Activated T-cell treated with anti-CD3 and anti-CD28 coated beads, Interleukin-2, amount 50 U/mL, for 1 hour (primary cell): ENCODE measurements around the gene PGK1.
"Not testable (repeated sequence)": the region's sequence is repeated elsewhere in the genome, so short reads cannot be mapped to it uniquely, and the experiment has no call there.

Experiments
- DNase-seq: peaks from one replicate; pipeline ENCODE4 v3.0.0-alpha.2; 2020

The PGK1 gene

DNA sequence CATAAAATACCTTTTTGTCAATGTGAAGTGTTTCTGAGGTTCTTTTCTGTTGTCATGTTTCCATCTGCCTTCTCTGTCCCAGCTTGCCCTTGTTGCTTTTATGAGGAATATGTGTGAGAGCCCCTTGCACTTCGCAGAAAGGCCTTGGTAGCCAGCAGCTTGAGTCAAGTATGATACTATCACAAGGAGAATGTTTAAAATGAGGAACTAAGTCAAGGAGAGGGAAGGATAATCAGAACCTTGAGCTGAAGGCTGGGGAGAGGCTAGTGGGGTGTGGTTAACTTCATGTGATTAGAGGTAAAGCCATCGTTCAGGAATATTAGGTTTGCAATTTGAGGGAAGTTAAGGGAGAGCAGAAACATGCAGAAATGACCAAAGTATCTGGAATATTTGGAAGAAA is 12.7 kb downstream of the PGK1 start:
- no peak for DNase-seq

DNA sequence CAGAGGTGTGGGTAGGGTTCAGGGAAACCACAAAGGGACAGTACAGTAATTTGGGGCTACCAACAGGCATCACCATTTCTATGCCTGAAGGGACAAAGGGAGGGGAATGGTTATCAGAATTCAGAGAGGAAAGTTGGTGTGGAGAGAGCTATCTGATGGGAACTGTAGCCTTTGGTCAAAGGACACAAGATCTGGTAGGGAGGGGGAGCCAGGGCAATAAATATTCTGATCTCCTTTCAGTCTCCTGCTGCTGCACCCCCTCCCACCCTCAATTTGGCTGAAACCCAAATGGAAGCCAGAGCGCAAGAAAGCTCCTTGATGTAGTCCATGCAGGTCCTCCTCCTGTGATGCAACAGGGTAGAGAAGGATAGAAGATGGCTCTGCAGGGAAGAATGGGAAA is 14.6 kb downstream of the PGK1 start:
- DNase-seq: no peak

DNA sequence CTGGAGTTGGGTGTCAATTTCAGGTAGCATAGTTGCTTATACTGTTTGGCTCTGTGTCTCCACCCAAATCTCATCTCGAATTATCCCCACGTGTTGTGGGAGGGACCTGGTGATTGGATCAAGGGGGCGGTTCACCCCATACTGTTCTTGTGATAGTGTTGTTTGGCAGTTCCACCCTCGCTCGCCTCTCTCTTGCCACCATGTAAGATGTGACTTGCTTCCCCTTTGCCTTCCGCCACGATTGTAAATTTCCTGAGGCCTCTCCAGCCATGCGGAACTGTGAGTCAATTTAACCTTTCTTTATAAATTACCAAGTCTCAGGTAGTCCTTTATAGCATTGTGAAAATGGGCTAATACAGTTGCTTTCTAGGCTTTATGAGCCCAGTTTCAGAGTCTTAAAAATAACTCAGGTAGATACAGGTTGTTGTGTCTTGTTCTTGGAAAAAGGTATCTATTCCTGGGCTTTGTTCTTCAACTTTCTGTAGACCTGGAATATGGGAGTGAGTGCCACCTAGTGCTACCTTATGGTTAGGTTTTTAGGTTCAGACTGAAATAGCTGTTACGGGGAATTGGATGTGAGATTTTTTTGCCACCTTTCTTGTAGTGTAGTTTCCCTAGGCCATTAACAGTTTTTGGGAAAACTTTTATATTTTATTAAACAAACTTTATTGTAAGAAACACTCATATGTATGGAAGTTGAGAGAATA is 15.6 kb downstream of the PGK1 start:
- DNase-seq: no peak

DNA sequence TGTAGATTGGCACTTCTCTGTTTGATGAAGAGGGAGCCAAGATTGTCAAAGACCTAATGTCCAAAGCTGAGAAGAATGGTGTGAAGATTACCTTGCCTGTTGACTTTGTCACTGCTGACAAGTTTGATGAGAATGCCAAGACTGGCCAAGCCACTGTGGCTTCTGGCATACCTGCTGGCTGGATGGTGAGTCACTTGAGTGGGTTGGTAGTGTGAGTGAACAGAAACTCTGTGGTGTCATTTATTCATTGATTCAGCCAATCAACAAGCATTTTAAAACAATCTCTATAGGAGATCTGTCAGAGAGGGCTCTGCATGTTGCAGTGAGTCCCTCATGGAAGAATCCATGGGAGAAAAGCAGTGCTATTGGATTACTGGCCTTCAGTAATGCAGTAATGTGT is 19.1 kb downstream of the PGK1 start:
- DNase-seq: no peak

DNA sequence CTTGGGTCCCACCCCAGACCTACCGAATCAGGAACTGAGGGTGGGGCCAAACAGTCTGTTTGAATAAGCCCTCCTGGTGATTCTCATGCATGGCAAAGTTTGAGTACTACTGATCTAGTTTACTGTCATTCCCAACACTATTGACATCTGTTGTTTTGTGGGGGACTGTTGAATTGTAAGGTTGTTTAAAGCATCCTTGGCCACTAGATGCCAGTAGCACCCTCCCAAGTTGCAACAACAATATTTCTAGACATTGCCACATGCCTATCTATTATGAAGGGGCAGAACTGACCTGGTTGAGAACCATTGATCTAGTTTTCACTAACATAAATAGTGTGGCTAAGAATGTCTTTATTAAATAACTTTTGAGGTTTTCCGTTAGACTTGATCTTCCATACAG is 20.3 kb downstream of the PGK1 start:
- DNase-seq: no peak

DNA sequence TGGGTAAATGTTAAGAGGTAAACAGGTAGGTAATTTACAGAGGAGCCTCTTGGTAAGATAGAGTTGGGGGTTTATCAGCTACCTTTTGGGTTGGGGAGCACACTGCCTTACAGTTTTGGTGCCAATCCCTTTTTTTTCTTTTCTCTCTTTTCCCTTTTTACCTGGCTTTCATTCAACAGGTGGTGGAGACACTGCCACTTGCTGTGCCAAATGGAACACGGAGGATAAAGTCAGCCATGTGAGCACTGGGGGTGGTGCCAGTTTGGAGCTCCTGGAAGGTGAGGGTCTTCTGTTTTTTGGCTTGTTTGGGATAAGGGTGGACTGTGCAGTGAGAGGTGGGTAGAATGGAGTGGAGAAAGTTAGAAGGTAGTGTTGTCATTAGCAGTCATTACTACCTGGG is 21.1 kb downstream of the PGK1 start:
- DNase-seq: no peak

DNA sequence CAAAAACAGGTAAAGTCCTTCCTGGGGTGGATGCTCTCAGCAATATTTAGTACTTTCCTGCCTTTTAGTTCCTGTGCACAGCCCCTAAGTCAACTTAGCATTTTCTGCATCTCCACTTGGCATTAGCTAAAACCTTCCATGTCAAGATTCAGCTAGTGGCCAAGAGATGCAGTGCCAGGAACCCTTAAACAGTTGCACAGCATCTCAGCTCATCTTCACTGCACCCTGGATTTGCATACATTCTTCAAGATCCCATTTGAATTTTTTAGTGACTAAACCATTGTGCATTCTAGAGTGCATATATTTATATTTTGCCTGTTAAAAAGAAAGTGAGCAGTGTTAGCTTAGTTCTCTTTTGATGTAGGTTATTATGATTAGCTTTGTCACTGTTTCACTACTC is 21.7 kb downstream of the PGK1 start:
- DNase-seq: not testable (repeated sequence)

DNA sequence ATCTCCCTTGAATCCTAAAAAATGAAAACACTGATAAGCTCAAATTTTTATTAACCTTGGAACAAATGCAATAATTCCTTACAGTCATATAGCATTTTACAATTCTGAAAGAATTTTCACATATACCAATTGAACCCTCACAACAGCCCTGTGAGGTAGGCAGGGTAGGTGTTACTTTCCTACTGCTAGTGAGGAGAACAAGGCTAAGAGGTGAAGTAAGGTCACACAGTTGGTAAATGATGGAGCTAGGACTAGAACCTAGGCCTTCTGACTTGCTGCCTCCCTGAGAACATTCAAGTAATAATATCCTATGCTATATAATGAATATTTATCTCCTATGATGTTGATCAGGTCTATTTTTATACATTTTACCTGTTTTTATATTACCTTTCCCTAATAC is 25.7 kb downstream of the PGK1 start:
- no peak for DNase-seq

DNA sequence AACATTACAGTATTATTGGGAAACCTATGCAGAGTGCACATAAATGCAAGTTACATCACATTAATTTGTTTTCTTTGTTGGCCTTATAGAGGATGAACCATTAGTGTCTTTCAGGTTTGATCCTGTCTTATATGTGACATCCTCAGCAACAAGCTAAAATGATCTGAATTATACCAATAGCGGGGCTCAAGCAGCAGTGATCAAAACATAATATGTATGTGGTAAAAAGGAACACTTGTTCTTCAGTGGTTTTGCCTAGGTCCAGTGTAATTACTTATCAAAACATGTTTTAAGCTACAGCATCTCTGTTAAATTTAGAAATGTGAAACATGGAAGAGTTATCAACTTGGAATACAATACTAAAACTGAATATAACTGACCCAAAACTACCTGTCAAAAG is 26.3 kb downstream of the PGK1 start:
- no peak for DNase-seq

DNA sequence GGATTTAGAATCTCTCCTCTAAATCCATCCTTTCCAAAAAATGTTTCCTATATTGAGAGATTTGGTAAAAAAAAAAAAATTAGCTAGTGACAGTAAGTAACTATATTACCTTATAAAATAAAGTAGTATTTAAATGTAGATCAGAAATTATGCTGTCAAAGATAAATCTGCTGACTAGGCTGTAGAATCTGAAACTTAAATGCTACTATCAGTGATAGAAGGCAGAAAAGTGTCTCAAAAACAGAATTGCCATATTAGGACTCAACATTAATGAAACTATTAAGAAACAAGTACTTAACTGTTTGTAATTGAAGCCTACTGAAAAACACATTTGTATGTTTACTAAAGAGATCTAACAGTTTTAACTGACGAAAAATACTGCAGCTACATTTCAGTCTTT is 27.1 kb downstream of the PGK1 start:
- no peak for DNase-seq

DNA sequence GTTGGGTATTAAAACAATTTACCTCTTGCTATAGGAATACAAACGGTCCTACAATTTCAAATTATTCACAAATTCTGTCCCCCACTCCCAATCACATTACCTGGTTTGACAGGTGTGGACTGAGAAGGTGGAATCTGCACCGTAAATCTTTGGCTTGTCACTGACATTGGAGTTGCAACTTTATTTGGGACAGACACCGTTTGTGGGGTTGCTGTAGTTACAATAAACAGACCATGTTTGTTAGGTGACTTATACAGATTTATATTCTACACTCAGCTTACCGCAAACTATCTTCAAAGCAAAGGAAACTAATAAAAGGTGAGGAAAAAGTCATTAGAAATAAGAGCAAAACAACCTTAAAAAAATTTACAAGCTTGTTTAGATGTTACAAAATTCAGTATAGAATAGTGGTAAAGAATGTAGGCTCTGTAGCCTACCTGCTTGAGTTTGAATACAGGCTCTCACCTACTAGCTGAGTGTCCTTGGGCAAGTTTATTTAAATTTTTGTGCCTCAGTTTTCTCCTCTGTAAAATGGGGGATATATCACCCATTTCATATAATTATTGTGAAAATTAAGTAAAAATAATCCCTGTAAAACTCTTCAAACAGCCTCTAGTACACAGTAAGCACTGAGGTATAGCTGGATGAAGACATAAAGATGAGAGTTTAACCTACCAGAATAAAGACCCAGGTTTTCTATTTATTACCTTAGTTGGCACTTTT is 29.4 kb downstream of the PGK1 start:
- no peak for DNase-seq

DNA sequence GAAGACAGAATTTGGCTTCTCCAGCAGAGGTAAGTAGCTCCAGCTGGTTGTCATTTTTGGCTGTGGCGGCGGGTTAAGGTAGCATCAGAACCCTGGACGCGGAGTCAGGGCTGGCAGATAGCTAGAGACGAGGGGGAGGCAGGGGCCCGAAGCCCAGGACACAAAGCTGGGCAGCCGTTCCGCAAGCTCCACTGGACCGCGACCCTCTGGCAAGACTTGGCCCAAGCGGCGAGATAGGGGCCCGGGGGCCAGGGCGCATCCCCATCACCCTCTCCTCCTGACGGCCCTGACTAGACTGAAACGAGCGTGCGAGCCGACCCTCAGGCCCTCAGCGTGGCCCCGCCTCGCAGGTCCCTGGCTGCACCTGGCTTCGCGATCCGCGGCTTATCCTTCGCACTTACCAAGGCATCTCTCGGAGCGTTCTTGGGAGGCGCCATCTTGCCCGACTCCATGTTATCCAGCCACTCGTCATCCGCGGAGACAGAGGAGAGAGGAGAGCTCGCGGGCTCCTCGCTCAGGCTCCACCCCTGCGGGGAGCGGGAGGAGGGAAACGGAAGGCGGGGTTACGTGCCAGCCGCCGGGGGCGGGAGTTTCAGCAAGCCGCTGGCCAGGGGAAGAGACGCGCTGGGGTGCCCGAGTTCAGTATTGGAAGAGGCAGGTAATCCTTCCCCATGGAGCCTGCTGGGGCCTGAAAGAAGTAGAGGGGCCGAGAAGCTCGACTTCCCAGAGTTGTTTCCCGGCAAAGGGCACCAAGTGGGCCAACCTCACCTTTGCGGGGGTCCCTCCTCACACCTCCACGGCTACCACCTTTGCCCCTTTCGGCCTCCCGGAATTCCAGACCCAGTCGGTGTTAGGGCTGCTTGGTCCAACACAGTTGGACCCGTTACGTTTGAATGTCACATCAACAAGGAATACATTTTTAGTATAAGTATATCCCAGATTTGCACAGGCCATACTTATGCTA is 35.4 kb downstream of the PGK1 start, which contains the start of gene TAF9B:
Gene TAF9B (minus strand): TSS at position 491 of the 964 bp plus-strand sequence. CDS start 39 bp downstream, at position 452.
- peak; percentile 84 for DNase-seq

DNA sequence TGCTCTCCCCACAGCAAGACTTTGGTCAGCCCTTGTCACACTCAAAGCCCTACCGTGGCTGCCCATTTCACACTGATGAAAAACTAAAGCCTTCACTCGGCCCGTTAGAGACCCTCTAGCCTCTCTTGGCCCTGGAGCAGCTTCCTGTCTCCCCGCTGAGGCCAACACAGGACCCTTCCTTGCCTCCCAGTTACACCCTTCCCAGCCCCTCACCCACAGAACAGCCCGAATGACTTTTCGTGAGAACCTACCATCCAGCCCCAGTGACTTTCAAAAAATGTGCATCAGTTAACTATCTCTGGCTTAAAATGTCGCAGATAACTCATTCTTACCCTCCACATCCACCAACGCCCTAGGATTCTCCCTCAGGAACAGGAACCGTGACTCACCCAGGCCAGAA is 36.2 kb downstream of the PGK1 start:
- DNase-seq: no peak

DNA sequence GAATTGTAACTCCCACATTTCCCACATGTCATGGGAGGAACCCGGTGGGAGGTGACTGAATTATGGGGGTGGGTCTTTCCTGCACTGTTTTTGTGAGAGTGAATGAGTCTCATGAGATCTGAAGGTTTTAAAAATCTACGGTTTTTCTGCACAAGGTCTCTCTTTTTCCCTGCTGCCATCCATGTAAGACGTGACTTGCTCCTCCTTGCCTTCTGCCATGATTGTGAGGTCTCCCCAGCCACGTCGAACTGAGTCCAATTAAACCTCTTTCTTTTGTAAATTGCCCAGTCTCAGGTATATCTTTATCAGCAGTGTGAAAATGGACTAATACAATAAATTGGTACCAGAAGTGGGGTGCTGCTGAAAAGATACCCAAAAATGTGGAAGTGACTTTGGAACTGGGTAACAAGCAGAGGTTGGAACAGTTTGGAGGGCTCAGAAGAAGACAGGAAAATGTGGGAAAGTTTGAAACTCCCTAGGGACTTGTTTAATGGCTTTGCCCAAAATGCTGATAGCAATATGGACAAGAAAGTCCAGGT is 43.0 kb downstream of the PGK1 start:
- DNase-seq: not testable (repeated sequence)

DNA sequence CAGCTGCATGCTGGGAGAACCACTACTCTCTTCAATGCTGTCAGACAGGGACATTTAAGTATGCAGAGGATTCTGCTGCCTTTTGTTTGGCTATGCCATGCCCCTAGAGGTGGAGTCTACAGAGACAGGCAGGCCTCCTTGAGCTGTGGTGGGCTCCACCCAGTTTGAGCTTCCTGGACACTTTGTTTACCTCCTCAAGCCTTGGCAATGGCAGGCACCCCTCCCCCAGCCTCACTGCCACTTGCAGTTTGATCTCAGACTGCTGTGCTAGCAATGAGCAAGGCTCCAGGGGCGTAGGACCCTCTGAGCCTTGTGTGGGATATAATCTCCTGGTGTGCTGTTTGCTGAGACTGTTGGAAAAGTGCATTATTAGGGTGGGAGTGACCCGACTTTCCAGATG is 53.3 kb downstream of the PGK1 start:
- DNase-seq: not testable (repeated sequence)

DNA sequence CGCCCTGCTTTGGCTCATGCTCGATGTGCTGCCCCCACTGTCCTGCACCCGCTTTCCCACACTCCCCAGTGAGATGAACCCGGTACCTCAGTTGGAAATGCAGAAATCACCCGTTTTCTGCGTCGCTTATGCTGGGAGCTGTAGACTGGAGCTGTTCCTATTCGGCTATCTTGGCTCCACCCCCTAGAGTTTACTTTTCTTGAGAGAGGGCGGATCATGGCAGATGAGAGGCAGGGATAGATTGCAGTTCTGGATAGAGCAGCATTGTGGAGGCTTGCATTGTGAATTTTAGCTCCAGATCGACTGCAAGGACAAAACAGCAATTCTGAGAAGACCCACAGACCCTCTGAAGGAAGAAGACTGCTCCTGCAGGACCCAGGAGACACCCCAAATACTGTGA is 53.8 kb downstream of the PGK1 start:
- not testable (repeated sequence) for DNase-seq

DNA sequence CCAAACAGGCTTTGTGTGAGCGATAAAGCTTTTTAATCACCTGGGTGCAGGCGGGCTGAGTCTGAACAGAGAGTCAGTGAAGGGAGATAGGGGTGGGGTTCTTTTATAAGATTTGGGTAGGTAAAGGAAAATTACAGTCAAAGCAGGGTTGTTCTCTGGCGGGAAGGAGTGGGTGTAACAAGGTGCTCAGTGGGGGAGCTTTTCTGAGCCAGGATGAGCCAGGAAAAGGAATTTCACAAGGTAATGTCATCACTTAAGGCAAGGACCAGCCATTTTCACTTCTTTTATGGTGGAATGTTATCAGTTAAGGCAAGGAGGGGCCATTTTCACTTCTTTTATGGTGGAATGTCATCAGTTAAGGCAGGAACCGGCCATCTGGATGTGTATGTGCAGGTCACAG is 56.7 kb downstream of the PGK1 start:
- not testable (repeated sequence) for DNase-seq

DNA sequence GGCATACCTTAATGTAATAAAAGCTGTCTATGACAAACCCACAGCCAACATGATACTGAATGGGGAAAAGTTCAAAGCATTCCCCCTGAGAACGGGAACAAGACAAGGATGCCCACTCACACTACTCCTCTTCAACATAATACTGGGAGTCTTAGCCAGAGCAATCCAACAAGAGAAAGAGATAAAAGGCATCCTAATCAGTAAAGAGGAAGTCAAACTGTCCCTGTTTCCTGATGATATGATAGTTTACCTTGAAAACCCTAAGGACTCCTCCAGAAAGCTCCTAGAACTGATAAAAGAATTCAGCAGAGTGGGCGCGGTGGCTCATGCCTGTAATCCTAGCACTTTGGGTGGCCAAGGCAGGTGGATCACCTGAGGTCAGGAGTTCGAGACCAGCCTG is 59.1 kb downstream of the PGK1 start:
- not testable (repeated sequence) for DNase-seq

DNA sequence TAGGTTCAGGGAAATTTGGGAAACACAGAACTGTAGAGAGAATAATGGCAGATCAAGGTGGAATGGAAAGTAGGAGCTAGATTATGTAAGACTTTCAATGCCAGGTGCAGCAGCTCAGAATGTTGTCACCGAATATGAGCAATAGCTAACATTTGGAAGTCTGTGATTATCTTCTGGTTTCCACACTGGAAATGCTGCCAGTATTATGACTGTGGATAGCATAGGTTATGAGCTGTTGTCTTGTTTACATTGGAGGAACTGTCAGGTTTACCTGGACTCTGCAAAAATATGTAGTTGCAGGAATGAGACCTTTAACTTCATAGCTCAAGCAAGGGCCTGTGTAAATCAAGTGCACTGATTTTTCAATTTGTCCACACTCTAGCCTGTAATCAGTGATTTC is 61.4 kb downstream of the PGK1 start:
- no peak for DNase-seq

DNA sequence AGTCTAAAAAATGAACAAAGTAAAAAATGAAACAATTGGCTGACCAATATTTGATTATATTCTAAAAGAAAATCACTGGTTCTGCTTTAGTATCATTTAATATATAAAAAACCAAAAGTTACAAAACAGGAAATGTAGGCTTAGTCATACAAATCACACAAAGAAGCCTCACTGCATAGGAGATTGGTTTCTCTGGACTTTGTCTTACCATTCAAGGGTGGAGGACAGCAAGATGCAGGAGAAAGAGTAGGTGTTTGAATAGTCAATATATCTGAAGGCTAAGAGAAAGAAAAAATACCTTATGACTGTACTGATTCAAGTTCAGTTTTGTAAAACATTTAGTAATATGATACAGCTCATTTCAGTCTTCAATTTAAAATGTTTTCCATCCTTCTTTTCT is 64.0 kb downstream of the PGK1 start:
- DNase-seq: no peak
